Measurements from ENCODE around the gene GOLGA6L25.
"Not testable (repeated sequence)": the region's sequence is repeated elsewhere in the genome, so short reads cannot be mapped to it uniquely, and the experiment has no call there.

- not testable (repeated sequence) for TF ChIP-seq EZH2phosphoT487 (IDR thresholded peaks at IDR 0.05; ENCODE audit: unreplicated experiment); EZH2 (IDR thresholded peaks at IDR 0.05; ENCODE audit: low read depth, unreplicated experiment); POLR2AphosphoS5 (IDR thresholded peaks at IDR 0.05; ENCODE audit: low read depth); JUNB (IDR thresholded peaks at IDR 0.05; ENCODE audit: unreplicated experiment); REST (IDR thresholded peaks at IDR 0.05; ENCODE audit: unreplicated experiment)
- TF ChIP-seq, protein P1, sequence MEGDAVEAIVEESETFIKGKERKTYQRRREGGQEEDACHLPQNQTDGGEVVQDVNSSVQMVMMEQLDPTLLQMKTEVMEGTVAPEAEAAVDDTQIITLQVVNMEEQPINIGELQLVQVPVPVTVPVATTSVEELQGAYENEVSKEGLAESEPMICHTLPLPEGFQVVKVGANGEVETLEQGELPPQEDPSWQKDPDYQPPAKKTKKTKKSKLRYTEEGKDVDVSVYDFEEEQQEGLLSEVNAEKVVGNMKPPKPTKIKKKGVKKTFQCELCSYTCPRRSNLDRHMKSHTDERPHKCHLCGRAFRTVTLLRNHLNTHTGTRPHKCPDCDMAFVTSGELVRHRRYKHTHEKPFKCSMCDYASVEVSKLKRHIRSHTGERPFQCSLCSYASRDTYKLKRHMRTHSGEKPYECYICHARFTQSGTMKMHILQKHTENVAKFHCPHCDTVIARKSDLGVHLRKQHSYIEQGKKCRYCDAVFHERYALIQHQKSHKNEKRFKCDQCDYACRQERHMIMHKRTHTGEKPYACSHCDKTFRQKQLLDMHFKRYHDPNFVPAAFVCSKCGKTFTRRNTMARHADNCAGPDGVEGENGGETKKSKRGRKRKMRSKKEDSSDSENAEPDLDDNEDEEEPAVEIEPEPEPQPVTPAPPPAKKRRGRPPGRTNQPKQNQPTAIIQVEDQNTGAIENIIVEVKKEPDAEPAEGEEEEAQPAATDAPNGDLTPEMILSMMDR (conservative IDR thresholded peaks at IDR 0.05; ENCODE audit: low read depth in 2 of 2), result not testable (repeated sequence)
Measured at GRCh38 chr15:28553268-28553667, at the start of gene GOLGA6L25.

All from GM23338 (cell line).